ENCODE results near the gene ADAMTS9. TPM values are rescaled to one million over a fixed set of nuclear protein-coding genes. Genes with fewer than 3 reads are reported as not detected.

ADAMTS9 gene
- total and polyA plus RNA-seq, 4 donors = 1.2 to 13.8 (median 7.4) TPM

DNA sequence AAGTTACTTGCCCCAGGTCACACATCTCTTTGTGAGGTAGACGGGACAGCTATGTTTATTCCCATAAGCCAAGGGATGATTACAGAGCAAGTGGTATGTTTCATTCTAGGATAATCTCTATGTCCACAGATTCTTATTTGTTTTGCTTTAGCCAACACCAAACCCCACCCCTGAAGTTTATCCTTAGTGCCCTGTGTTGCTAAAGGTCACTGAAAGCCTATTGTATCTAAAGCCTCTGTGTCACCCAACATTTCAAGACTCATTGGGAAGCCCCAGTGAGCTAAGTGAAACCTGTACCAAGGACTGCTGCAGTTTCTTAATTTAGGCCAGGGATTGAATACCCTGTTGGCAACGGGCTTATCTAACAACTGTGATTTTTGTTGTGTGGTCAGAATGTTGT, 135.6 kb downstream of the ADAMTS9 start:
- H3K9me3 ChIP-seq (ENCODE audit: control insufficient read depth in 4 of 4, low read length in 3 of 4) = no peaks in the 10 kb centered on the region
- 41% methylated on average over 2 of the region's 2 CpGs for WGBS
- TF ChIP-seq RXRA (IDR thresholded peaks at IDR 0.05) = peak; percentile 10 to 30
- peak; percentile 49 to 56 for TF ChIP-seq HNF4A (conservative IDR thresholded peaks at IDR 0.05)
- TF ChIP-seq FOXA2 (IDR thresholded peaks at IDR 0.05) = peak; percentile 9
- TF ChIP-seq HNF4G (IDR thresholded peaks at IDR 0.05) = no peak
- peaks cover 0 to 6% (median under 1%) of the 10 kb centered on the region in 4 donors for H3K4me1 ChIP-seq (ENCODE audit: control insufficient read depth in 4 of 4, insufficient read depth in 4 of 4, low read length in 3 of 4)
- H3K9ac ChIP-seq (ENCODE audit: low read depth in 1 of 2, low read length in 2 of 2) = no peak overlapping the region
- H3K36me3 ChIP-seq (ENCODE audit: control insufficient read depth in 4 of 4, insufficient read depth in 3 of 4, low read depth in 1 of 4, low read length in 3 of 4) = no peaks in the 10 kb centered on the region
- no peak overlapping the region for H3K27ac ChIP-seq (ENCODE audit: low read depth in 1 of 2, low read length in 2 of 2)
- H3K27me3 ChIP-seq (ENCODE audit: control insufficient read depth in 4 of 4, insufficient read depth in 4 of 4, low read length in 3 of 4) = no peaks in the 10 kb centered on the region
- no peak overlapping the region for H3K4me3 ChIP-seq (ENCODE audit: low read depth in 1 of 3, low read length in 3 of 3)
- no peak for DNase-seq (ENCODE audit: low spot score)

DNA sequence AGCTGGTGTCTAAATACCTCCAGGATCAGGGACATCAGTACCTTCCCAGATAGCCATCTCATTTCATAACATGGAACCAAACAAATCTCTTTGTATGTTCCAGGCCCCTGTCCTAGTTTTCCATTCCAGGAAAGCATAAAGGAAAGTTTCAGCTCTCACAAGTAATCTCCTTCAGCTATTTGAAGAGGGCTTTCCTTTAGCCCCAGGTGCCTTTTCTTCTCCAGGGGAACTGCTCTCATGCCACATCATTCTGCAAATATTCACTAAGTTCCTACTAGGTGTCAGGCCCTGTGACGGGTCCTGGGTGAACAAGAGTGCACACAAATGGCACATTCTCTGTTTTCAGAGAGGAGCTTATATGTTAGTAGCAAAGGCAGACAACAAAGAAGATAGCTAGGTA, 136.1 kb downstream of the ADAMTS9 start:
- H3K4me1 ChIP-seq (ENCODE audit: control insufficient read depth in 4 of 4, insufficient read depth in 4 of 4, low read length in 3 of 4) = peaks cover 0 to 6% (median under 1%) of the 10 kb centered on the region in 4 donors
- H3K9ac ChIP-seq (ENCODE audit: low read depth in 1 of 2, low read length in 2 of 2) = no peak overlapping the region
- no peak overlapping the region for H3K27ac ChIP-seq (ENCODE audit: low read depth in 1 of 2, low read length in 2 of 2)
- no peaks in the 10 kb centered on the region for H3K36me3 ChIP-seq (ENCODE audit: control insufficient read depth in 4 of 4, insufficient read depth in 3 of 4, low read depth in 1 of 4, low read length in 3 of 4)
- H3K9me3 ChIP-seq (ENCODE audit: control insufficient read depth in 4 of 4, low read length in 3 of 4) = no peaks in the 10 kb centered on the region
- no peak overlapping the region for H3K4me3 ChIP-seq (ENCODE audit: low read depth in 1 of 3, low read length in 3 of 3)
- 93% methylated on average over 1 of the region's 1 CpG for WGBS
- H3K27me3 ChIP-seq (ENCODE audit: control insufficient read depth in 4 of 4, insufficient read depth in 4 of 4, low read length in 3 of 4) = no peaks in the 10 kb centered on the region
- TF ChIP-seq FOXA2 (IDR thresholded peaks at IDR 0.05) (no peak), EGR1 (IDR thresholded peaks at IDR 0.05; ENCODE audit: low read depth in 2 of 2) (no peak), YY1 (IDR thresholded peaks at IDR 0.05) (no peak), HNF4G (IDR thresholded peaks at IDR 0.05) (no peak), SP1 (IDR thresholded peaks at IDR 0.05) (no peak), JUND (IDR thresholded peaks at IDR 0.05) (no peak), MAX (IDR thresholded peaks at IDR 0.05) (no peak), FOXA1 (IDR thresholded peaks at IDR 0.05) (no peak), NR2F2 (IDR thresholded peaks at IDR 0.05) (no peak), REST (IDR thresholded peaks at IDR 0.05) (no peak), TAF1 (conservative IDR thresholded peaks at IDR 0.05) (no peak), ATF3 (IDR thresholded peaks at IDR 0.05) (no peak), GABPA (IDR thresholded peaks at IDR 0.05 in 1 of 2, conservative IDR thresholded peaks at IDR 0.05 in 1 of 2) (no peak), HNF4A (conservative IDR thresholded peaks at IDR 0.05) (no peak)
- TF ChIP-seq, protein P1, sequence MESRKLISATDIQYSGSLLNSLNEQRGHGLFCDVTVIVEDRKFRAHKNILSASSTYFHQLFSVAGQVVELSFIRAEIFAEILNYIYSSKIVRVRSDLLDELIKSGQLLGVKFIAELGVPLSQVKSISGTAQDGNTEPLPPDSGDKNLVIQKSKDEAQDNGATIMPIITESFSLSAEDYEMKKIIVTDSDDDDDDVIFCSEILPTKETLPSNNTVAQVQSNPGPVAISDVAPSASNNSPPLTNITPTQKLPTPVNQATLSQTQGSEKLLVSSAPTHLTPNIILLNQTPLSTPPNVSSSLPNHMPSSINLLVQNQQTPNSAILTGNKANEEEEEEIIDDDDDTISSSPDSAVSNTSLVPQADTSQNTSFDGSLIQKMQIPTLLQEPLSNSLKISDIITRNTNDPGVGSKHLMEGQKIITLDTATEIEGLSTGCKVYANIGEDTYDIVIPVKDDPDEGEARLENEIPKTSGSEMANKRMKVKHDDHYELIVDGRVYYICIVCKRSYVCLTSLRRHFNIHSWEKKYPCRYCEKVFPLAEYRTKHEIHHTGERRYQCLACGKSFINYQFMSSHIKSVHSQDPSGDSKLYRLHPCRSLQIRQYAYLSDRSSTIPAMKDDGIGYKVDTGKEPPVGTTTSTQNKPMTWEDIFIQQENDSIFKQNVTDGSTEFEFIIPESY (IDR thresholded peaks at IDR 0.05) = no peak
- DNase-seq (ENCODE audit: low spot score) = no peak

All from liver (tissue), 9 donors.